Osteoblast (primary cell): ENCODE results near the gene MS4A15. TPM values are rescaled to one million over a fixed set of nuclear protein-coding genes. Genes with fewer than 3 reads are reported as not detected.

Experiments used
- DNase-seq: peaks from one replicate; pipeline ENCODE4 v3.0.0; 2011; ENCODE audit warnings: low spot score, mixed read lengths; ENCODE audit not compliant: insufficient read length; ENCODE audit errors: missing footprints
- H2AFZ ChIP-seq: 2 replicates; pipeline ENCODE4 v1.6.0; 2011; ENCODE audit warnings: mild to moderate bottlenecking, low read length
- H3K27ac ChIP-seq: 2 replicates; pipeline ENCODE4 v1.5.1; 2011; ENCODE audit warnings: mild to moderate bottlenecking, low read depth, low read length, moderate library complexity
- H3K27me3 ChIP-seq: 2 replicates; pipeline ENCODE4 v1.6.0; 2012; ENCODE audit warnings: mild to moderate bottlenecking, control low read depth, inconsistent platforms, low read length, moderate library complexity; ENCODE audit not compliant: insufficient read depth
- H3K36me3 ChIP-seq: 2 replicates; pipeline ENCODE4 v1.5.1; 2011; ENCODE audit warnings: mild to moderate bottlenecking, low read length, control low read depth, moderate library complexity; ENCODE audit not compliant: insufficient read depth
- H3K4me1 ChIP-seq: 2 replicates; pipeline ENCODE4 v1.5.1; 2011; ENCODE audit warnings: mild to moderate bottlenecking, low read length, control low read depth, moderate library complexity; ENCODE audit not compliant: insufficient read depth
- H3K4me2 ChIP-seq: 2 replicates; pipeline ENCODE4 v1.6.0; 2011; ENCODE audit warnings: mild to moderate bottlenecking, low read length; ENCODE audit not compliant: insufficient read depth
- H3K4me3 ChIP-seq: fragments of 200-600 bp; sonication (generic); 3 replicates; pipeline ENCODE4 v1.5.1; 2012; ENCODE audit warnings: mild to moderate bottlenecking, low read length, inconsistent platforms; ENCODE audit not compliant: insufficient read depth
- H3K79me2 ChIP-seq: 2 replicates; pipeline ENCODE4 v1.6.0; 2012; ENCODE audit warnings: mild to moderate bottlenecking, low read length, control low read depth, inconsistent platforms; ENCODE audit not compliant: insufficient read depth
- H3K9me3 ChIP-seq: 2 replicates; pipeline ENCODE4 v1.5.1; 2011; ENCODE audit warnings: low read depth, low read length, control low read depth
- H4K20me1 ChIP-seq: 2 replicates; pipeline ENCODE4 v1.6.0; 2012; ENCODE audit warnings: mild to moderate bottlenecking, low read length, control low read depth; ENCODE audit not compliant: insufficient read depth
- total RNA-seq: library from RNA; depleted of rRNA; stranded (reverse); fragments of >200 nt; gene quantifications from 2 replicates; pipeline ENCODE4 v1.2.3, GENCODE V29; 2012
- TF ChIP-seq, protein P1 (sequence below): IDR thresholded peaks from 2 replicates; pipeline ENCODE4 v1.5.1; 2011; ENCODE audit warnings: mild to moderate bottlenecking, low read depth, low read length, moderate library complexity; ENCODE audit errors: extremely low read depth

MS4A15 gene
- total RNA-seq, 1 donor: not detected

DNA sequence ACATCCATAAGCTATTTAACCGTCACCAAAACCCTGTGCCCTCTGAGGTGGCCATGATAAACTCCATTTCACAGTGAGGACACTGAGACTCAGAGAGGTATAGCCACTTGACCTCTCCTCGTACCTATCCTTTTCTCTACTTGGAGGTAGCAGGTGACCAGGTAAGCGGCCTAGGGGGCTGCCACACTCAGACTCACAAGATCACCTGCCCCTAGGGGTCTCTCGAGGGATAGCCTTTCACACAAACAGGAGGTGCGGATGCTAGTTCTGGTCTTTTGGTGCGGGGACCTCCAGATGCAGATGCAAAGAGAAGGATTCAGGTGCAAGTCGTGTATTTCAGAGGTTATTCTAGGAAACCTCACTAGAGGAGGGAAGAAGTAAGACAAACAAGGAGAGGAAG is 17.6 kb upstream of the MS4A15 start:
- no peak for DNase-seq
- Histone ChIP-seq H2AFZ (no peak overlapping the region), H3K4me1 (no peaks in the 10 kb centered on the region), H4K20me1 (no peaks in the 10 kb centered on the region), H3K79me2 (no peaks in the 10 kb centered on the region), H3K27me3 (no peaks in the 10 kb centered on the region), H3K36me3 (no peaks in the 10 kb centered on the region), H3K9me3 (no peaks in the 10 kb centered on the region), H3K27ac (no peak overlapping the region), H3K4me2 (no peak overlapping the region), H3K4me3 (no peak overlapping the region)
- TF ChIP-seq, protein P1, sequence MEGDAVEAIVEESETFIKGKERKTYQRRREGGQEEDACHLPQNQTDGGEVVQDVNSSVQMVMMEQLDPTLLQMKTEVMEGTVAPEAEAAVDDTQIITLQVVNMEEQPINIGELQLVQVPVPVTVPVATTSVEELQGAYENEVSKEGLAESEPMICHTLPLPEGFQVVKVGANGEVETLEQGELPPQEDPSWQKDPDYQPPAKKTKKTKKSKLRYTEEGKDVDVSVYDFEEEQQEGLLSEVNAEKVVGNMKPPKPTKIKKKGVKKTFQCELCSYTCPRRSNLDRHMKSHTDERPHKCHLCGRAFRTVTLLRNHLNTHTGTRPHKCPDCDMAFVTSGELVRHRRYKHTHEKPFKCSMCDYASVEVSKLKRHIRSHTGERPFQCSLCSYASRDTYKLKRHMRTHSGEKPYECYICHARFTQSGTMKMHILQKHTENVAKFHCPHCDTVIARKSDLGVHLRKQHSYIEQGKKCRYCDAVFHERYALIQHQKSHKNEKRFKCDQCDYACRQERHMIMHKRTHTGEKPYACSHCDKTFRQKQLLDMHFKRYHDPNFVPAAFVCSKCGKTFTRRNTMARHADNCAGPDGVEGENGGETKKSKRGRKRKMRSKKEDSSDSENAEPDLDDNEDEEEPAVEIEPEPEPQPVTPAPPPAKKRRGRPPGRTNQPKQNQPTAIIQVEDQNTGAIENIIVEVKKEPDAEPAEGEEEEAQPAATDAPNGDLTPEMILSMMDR: no peak

DNA sequence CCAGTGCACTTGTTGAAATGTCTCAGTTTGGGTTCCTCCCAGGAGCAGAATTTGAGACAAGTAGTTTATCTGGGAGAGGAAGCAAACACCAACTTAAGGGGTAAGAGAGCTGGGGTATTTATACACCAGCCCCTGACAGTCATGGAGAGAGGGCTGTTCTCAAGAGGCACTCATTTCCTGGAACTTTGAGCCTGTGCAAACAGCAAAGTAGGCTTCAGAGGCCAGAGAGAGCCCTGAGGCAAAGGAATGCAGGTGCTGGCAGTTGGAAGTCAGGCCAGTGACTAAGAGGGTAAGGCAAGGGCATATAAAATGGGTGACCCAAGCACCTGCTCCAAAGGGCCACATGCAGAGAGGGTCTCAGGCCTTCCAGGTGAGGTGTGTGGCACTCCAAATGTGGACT is 16.1 kb upstream of the MS4A15 start:
- Histone ChIP-seq H3K27me3 (no peaks in the 10 kb centered on the region), H3K4me1 (no peaks in the 10 kb centered on the region), H3K9me3 (no peaks in the 10 kb centered on the region), H3K36me3 (no peaks in the 10 kb centered on the region), H3K4me3 (no peak overlapping the region), H4K20me1 (no peaks in the 10 kb centered on the region), H2AFZ (no peak overlapping the region), H3K27ac (no peak overlapping the region), H3K4me2 (no peak overlapping the region), H3K79me2 (no peaks in the 10 kb centered on the region)
- TF ChIP-seq, protein P1: no peak
- DNase-seq: no peak

DNA sequence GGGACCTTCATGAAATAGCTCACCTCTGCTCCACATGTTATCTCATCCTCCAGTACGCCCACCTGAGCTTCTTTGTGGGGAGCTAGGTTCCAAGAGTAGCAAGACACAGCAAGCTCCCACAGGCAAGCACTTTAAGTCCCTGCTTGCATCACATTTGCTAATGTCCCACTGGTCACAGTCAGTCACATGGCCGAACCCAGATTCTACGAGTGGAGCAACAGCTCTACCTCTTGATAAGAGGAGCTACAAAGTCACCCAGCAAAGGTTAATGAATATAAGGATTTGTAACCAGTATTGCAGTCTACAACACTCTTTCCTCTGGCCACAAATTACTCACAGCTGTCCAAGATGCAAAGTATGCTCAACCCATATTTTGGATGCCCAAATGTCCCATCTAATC is 15.2 kb upstream of the MS4A15 start:
- Histone ChIP-seq H3K27ac (no peak overlapping the region), H3K4me1 (no peaks in the 10 kb centered on the region), H3K9me3 (no peaks in the 10 kb centered on the region), H3K36me3 (no peaks in the 10 kb centered on the region), H4K20me1 (no peaks in the 10 kb centered on the region), H3K27me3 (no peaks in the 10 kb centered on the region), H2AFZ (no peak overlapping the region), H3K4me2 (no peak overlapping the region), H3K79me2 (no peaks in the 10 kb centered on the region), H3K4me3 (no peak overlapping the region)
- no peak for DNase-seq
- TF ChIP-seq, protein P1: no peak

DNA sequence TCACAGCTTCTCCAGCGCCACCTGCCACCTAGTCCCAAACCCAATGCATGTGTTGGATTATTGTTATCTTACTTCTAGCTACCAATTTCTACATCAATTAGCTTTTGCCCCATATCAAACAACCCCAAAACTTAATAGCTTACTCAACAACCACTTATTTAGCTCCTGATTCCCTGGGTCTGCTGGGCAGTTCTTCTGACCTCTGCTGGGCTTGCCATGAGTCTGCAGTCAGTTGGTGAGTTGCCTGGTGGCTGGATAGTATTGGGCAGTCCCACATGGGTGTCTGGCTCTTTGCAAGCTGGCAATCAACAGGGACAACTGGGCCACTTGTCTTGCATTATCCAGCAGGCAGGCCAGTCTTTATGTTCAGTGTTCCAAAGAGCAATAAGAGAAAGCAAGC is 13.6 kb upstream of the MS4A15 start:
- Histone ChIP-seq H3K4me1 (no peaks in the 10 kb centered on the region), H4K20me1 (no peaks in the 10 kb centered on the region), H2AFZ (no peak overlapping the region), H3K36me3 (no peaks in the 10 kb centered on the region), H3K79me2 (no peaks in the 10 kb centered on the region), H3K27ac (no peak overlapping the region), H3K4me2 (no peak overlapping the region), H3K4me3 (no peak overlapping the region), H3K9me3 (no peaks in the 10 kb centered on the region), H3K27me3 (no peaks in the 10 kb centered on the region)
- no peak for DNase-seq
- TF ChIP-seq, protein P1: no peak
